ENCODE measurements around the gene ABITRAM. TPM values are rescaled to one million over a fixed set of nuclear protein-coding genes. Genes with fewer than 3 reads are reported as not detected.
A peak's percentile ranks its signal among the peaks of the same experiment; 100 is the strongest.

The ABITRAM gene
- total RNA-seq (11.7 TPM), polyA plus RNA-seq (ENCODE audit: insufficient read depth, low read depth, low replicate concordance) (13.6 TPM)
- long read RNA-seq, donor 1, partial matches to known transcripts: 76 of 87 reads
- long read RNA-seq, donor 1, other reads (novel, unspliced or antisense): 7 of 87 reads
- long read RNA-seq, donor 2, transcript FAM206A-201 (6 exons, 2,134 nt): major isoform, 6 of 116 reads
- long read RNA-seq, donor 2, partial matches to known transcripts: 90 of 116 reads
- long read RNA-seq, donor 2, other reads (novel, unspliced or antisense): 17 of 116 reads
- long read RNA-seq, donor 3, transcript FAM206A-201 (6 exons, 2,134 nt): major isoform, 6 of 178 reads
- long read RNA-seq, donor 3, partial matches to known transcripts: 154 of 178 reads
- long read RNA-seq, donor 3, other reads (novel, unspliced or antisense): 18 of 178 reads
- long read RNA-seq, donor 4, transcript FAM206A-201 (6 exons, 2,134 nt): major isoform, 9 of 113 reads
- long read RNA-seq, donor 4, partial matches to known transcripts: 75 of 113 reads
- long read RNA-seq, donor 4, other reads (novel, unspliced or antisense): 28 of 113 reads
- long read RNA-seq, donor 5, partial matches to known transcripts: 0 of 2 reads
- long read RNA-seq, donor 5, other reads (novel, unspliced or antisense): 0 of 2 reads
- long read RNA-seq, donor 6, transcript FAM206A-201 (6 exons, 2,134 nt): major isoform, 16 of 20 reads
- long read RNA-seq, donor 6, partial matches to known transcripts: 0 of 20 reads
- long read RNA-seq, donor 6, other reads (novel, unspliced or antisense): 0 of 20 reads
- long read RNA-seq, donor 7, transcript FAM206A-201 (6 exons, 2,134 nt): major isoform, 12 of 16 reads
- long read RNA-seq, donor 7, partial matches to known transcripts: 1 of 16 reads
- long read RNA-seq, donor 7, other reads (novel, unspliced or antisense): 3 of 16 reads
- long read RNA-seq, donor 8, transcript FAM206A-201 (6 exons, 2,134 nt): major isoform, 8 of 8 reads
- long read RNA-seq, donor 8, partial matches to known transcripts: 0 of 8 reads
- long read RNA-seq, donor 8, other reads (novel, unspliced or antisense): 0 of 8 reads
- long read RNA-seq, donor 9, transcript FAM206A-201 (6 exons, 2,134 nt): major isoform, 6 of 45 reads
- long read RNA-seq, donor 9, partial matches to known transcripts: 27 of 45 reads
- long read RNA-seq, donor 9, other reads (novel, unspliced or antisense): 12 of 45 reads
- long read RNA-seq, donor 10, transcript FAM206A-201 (6 exons, 2,134 nt): major isoform, 8 of 183 reads
- long read RNA-seq, donor 10, partial matches to known transcripts: 175 of 183 reads
- long read RNA-seq, donor 10, other reads (novel, unspliced or antisense): 0 of 183 reads

- no peak for TF ChIP-seq CTCF (IDR thresholded peaks at IDR 0.05; ENCODE audit: borderline replicate concordance, extremely low read depth, insufficient read depth)
- FAIRE-seq: no peak
- Histone ChIP-seq H3K36me3 (ENCODE audit: control insufficient read depth in 2 of 3, insufficient read depth in 3 of 3, low read length in 3 of 3) (peaks cover 0 to 2% (median 1%) of the 10 kb centered on the region in 3 donors), H3K9ac (ENCODE audit: low read length in 3 of 3) (peak within 1 kb of the TSS; percentile 92 to 98 (median 95)), H3K27ac (ENCODE audit: low read depth in 2 of 2, low read length in 2 of 2) (peak within 1 kb of the TSS; percentile 85 to 95), H3K4me1 (ENCODE audit: control insufficient read depth in 2 of 3, insufficient read depth in 2 of 3, low read depth in 1 of 3, low read length in 3 of 3) (peaks cover 8 to 10% (median 9%) of the 10 kb centered on the region in 3 donors), H3K9me3 (ENCODE audit: control insufficient read depth in 2 of 3, insufficient read depth in 1 of 3, low read length in 3 of 3) (no peaks in the 10 kb centered on the region), H3K4me3 (ENCODE audit: low read length in 3 of 3) (peak within 1 kb of the TSS; percentile 85 to 100 (median 99)), H3K27me3 (ENCODE audit: control insufficient read depth, insufficient read depth, low read length) (no peaks in the 10 kb centered on the region)
- intact Hi-C loops (cut with DNase I): no loop called here
- DNase-seq: peak in 3 of 5 donors; percentile 93 to 95 (median 93)
These were observed at the start of gene ABITRAM for GRCh38 chr9:108934323-108934893. Gene ABITRAM, plus strand, starts transcription at chr9:108934400. Its CDS starts 87 bp downstream, at chr9:108934487.

GRCh38 chr9:108884701-108885100 is 49.5 kb upstream of the ABITRAM start:
- no peaks in the 10 kb centered on the region for H3K27me3 ChIP-seq (ENCODE audit: control insufficient read depth, insufficient read depth, low read length)
- no peaks in the 10 kb centered on the region for H3K9me3 ChIP-seq (ENCODE audit: control insufficient read depth in 2 of 3, insufficient read depth in 1 of 3, low read length in 3 of 3)
- H3K27ac ChIP-seq (ENCODE audit: low read depth in 2 of 2, low read length in 2 of 2): no peak overlapping the region
- DNase-seq (no peak), FAIRE-seq (no peak)
- H3K9ac ChIP-seq (ENCODE audit: low read length in 3 of 3): no peak overlapping the region
- H3K36me3 ChIP-seq (ENCODE audit: control insufficient read depth in 2 of 3, insufficient read depth in 3 of 3, low read length in 3 of 3): peaks cover 0 to 13% (median 12%) of the 10 kb centered on the region in 3 donors
- no peak for TF ChIP-seq CTCF (IDR thresholded peaks at IDR 0.05; ENCODE audit: borderline replicate concordance, extremely low read depth, insufficient read depth)
- no peak overlapping the region for H3K4me3 ChIP-seq (ENCODE audit: low read length in 3 of 3)
- intact Hi-C loops (cut with DNase I): no loop called here
- no peaks in the 10 kb centered on the region for H3K4me1 ChIP-seq (ENCODE audit: control insufficient read depth in 2 of 3, insufficient read depth in 2 of 3, low read depth in 1 of 3, low read length in 3 of 3)

GRCh38 chr9:108885643-108886348 is 48.4 kb upstream of the ABITRAM start:
- FAIRE-seq: no peak

More at GRCh38 chr9:108885643-108886348, 48.4 kb upstream of the ABITRAM start:
- Histone ChIP-seq H3K9ac (ENCODE audit: low read length in 3 of 3) (no peak overlapping the region), H3K27ac (ENCODE audit: low read depth in 2 of 2, low read length in 2 of 2) (no peak overlapping the region), H3K4me1 (ENCODE audit: control insufficient read depth in 2 of 3, insufficient read depth in 2 of 3, low read depth in 1 of 3, low read length in 3 of 3) (no peaks in the 10 kb centered on the region), H3K27me3 (ENCODE audit: control insufficient read depth, insufficient read depth, low read length) (no peaks in the 10 kb centered on the region), H3K4me3 (ENCODE audit: low read length in 3 of 3) (no peak overlapping the region), H3K9me3 (ENCODE audit: control insufficient read depth in 2 of 3, insufficient read depth in 1 of 3, low read length in 3 of 3) (no peaks in the 10 kb centered on the region), H3K36me3 (ENCODE audit: control insufficient read depth in 2 of 3, insufficient read depth in 3 of 3, low read length in 3 of 3) (peaks cover 0 to 21% (median 9%) of the 10 kb centered on the region in 3 donors)
- peak in 2 of 5 donors; percentile 44 to 62 for DNase-seq
- intact Hi-C loops (cut with DNase I): no loop called here
- no peak for TF ChIP-seq CTCF (IDR thresholded peaks at IDR 0.05; ENCODE audit: borderline replicate concordance, extremely low read depth, insufficient read depth)
